SH-SY5Y (cell line): ENCODE results near the gene MAPK6.

Experiments
- GATA2 ChIP-seq: IDR thresholded peaks from 2 replicates; pipeline ENCODE4 v1.6.1; 2011; ENCODE audit warnings: mild to moderate bottlenecking, low read depth, low read length
- GATA3 ChIP-seq: IDR thresholded peaks from 2 replicates; pipeline ENCODE4 v1.6.1; 2011; ENCODE audit warnings: low read depth, mild to moderate bottlenecking, low read length, moderate library complexity

DNA sequence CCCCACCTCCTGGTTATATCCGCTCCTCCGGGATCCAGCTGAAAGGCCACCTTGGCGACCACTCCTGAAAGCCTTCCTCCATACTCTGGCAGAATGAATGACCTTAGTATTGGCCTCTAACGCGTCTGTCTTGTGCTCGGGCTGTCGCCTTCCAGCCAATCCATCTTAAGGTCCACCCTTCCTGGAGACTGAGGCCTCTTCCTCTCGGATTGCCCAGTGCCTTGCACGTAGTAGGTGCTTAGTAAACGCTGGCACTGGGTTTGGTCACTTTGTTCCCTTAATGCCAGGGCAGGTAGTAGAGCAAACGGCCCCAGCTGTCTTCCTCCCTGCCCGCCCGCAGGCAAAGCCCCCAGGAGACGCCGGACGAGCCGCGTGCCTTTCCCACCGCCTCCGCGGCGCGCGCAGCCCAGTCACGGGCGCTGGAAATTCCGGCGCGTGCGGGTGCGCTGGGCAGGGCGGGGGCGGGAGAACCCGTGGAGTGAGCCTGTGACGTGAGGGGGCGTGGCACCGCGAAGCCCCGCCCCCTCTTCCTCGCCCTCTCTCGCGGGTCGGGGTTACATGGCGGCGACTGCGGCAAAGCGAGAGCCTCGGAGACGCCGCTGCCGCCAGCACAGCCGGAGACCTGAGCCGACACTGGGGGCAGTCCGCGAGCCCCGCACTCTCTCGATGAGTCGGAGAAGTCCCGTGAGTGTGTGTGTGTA lies at the start of gene MAPK6:
- TF ChIP-seq GATA3 (no peak), GATA2 (no peak)
